ENCODE data around the gene ACSF3.

The ACSF3 gene

DNA sequence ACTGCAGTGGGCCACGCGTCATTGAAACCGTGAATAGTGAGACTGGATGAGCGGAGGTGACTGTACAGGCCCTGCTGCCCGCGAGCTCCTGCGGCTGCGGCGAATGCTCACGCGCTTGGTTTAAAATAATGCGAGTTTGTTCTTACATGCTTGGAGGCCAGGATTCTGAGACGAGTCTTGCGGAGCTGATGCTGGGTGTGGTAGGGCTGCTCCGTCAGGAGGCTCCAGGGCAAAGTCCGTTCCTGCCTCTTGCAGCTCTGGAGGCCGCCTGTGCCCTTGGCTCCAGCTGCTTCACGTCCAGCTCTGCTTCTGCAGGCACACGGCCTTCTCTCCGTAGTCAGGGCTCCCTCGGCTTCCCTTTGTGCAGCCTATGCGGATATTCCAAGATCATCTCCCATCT is 9.5 kb downstream of the ACSF3 start:
- TF ChIP-seq CSDC2 (CRISPR knock-in tag; IDR thresholded peaks at IDR 0.05), result no peak
- TF ChIP-seq OSR1 (CRISPR knock-in tag; IDR thresholded peaks at IDR 0.05), result no peak
- no peak for TF ChIP-seq RARB (CRISPR knock-in tag; IDR thresholded peaks at IDR 0.05)
- no peak for TF ChIP-seq ZNF70 (CRISPR knock-in tag; IDR thresholded peaks at IDR 0.05)
- TF ChIP-seq TOX (CRISPR knock-in tag; IDR thresholded peaks at IDR 0.05; ENCODE audit: borderline replicate concordance), result no peak
- ATAC-seq, result no peak

GRCh38 chr16:89103781-89104180 is 10.1 kb downstream of the ACSF3 start:
- no peak for TF ChIP-seq ZNF565 (CRISPR knock-in tag; conservative IDR thresholded peaks at IDR 0.05; ENCODE audit: low read depth)
- no peak for TF ChIP-seq BACH2 (CRISPR knock-in tag; IDR thresholded peaks at IDR 0.05; ENCODE audit: borderline replicate concordance)
- TF ChIP-seq RARB (CRISPR knock-in tag; IDR thresholded peaks at IDR 0.05), result no peak
- TF ChIP-seq ZFP30 (CRISPR knock-in tag; IDR thresholded peaks at IDR 0.05), result no peak
- TF ChIP-seq ISL1 (CRISPR knock-in tag; IDR thresholded peaks at IDR 0.05), result no peak
- no peak for TF ChIP-seq GLIS3 (CRISPR knock-in tag; IDR thresholded peaks at IDR 0.05)
- no peak for TF ChIP-seq ZNF8 (CRISPR knock-in tag; IDR thresholded peaks at IDR 0.05)
- TF ChIP-seq ESRRG (CRISPR knock-in tag; IDR thresholded peaks at IDR 0.05), result no peak
- TF ChIP-seq, protein P1, sequence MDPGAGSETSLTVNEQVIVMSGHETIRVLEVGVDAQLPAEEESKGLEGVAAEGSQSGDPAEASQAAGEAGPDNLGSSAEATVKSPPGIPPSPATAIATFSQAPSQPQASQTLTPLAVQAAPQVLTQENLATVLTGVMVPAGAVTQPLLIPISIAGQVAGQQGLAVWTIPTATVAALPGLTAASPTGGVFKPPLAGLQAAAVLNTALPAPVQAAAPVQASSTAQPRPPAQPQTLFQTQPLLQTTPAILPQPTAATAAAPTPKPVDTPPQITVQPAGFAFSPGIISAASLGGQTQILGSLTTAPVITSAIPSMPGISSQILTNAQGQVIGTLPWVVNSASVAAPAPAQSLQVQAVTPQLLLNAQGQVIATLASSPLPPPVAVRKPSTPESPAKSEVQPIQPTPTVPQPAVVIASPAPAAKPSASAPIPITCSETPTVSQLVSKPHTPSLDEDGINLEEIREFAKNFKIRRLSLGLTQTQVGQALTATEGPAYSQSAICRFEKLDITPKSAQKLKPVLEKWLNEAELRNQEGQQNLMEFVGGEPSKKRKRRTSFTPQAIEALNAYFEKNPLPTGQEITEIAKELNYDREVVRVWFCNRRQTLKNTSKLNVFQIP (CRISPR knock-in tag; IDR thresholded peaks at IDR 0.05; ENCODE audit: borderline replicate concordance, low read depth), result no peak
- no peak for TF ChIP-seq TOX (CRISPR knock-in tag; IDR thresholded peaks at IDR 0.05; ENCODE audit: borderline replicate concordance)
- TF ChIP-seq OSR1 (CRISPR knock-in tag; IDR thresholded peaks at IDR 0.05), result no peak
- TF ChIP-seq PPARA (CRISPR knock-in tag; IDR thresholded peaks at IDR 0.05; ENCODE audit: borderline replicate concordance), result no peak
- TF ChIP-seq ZC3H10 (CRISPR knock-in tag; IDR thresholded peaks at IDR 0.05), result no peak
- ATAC-seq, result no peak

GRCh38 chr16:89104303-89104702 is 10.7 kb downstream of the ACSF3 start:
- TF ChIP-seq PATZ1 (CRISPR knock-in tag; IDR thresholded peaks at IDR 0.05; ENCODE audit: borderline replicate concordance), result no peak
- no peak for TF ChIP-seq ZNF8 (CRISPR knock-in tag; IDR thresholded peaks at IDR 0.05)
- TF ChIP-seq ISL1 (CRISPR knock-in tag; IDR thresholded peaks at IDR 0.05), result no peak
- no peak for TF ChIP-seq ZFP3 (CRISPR knock-in tag; IDR thresholded peaks at IDR 0.05)
- no peak for ATAC-seq

DNA sequence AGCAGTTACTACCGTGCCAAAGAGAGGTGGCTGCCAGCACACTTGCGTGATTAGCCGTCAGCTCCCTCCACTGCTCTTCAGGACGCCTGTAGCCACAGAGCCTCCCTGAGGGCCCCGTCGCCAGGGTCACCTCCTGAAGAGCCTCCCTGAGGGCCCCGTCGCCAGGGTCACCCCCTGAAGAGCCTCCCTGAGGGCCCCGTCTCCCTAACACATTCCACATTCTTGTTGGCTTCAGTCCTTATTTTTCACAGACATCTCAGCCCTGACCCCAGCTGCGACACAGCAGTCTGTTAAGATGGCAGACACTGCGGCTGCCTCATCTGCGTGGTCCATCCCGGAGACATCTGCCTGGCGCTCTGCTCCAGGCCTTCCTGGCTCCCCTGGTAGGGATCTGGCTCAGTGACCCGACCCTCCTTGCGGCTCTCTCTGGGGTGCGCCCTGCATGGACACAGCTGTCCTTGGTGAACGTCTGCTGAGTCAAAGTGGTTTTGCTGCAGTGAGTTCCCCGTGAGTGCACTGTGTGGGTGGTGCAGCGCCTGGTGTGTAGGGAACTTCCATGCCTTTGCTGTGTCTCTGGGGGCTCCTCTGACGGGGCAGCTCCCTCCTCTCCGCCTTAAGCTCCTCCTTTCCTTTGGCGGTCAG is 11.4 kb downstream of the ACSF3 start:
- no peak for TF ChIP-seq ZNF70 (CRISPR knock-in tag; IDR thresholded peaks at IDR 0.05)
- no peak for ATAC-seq

DNA sequence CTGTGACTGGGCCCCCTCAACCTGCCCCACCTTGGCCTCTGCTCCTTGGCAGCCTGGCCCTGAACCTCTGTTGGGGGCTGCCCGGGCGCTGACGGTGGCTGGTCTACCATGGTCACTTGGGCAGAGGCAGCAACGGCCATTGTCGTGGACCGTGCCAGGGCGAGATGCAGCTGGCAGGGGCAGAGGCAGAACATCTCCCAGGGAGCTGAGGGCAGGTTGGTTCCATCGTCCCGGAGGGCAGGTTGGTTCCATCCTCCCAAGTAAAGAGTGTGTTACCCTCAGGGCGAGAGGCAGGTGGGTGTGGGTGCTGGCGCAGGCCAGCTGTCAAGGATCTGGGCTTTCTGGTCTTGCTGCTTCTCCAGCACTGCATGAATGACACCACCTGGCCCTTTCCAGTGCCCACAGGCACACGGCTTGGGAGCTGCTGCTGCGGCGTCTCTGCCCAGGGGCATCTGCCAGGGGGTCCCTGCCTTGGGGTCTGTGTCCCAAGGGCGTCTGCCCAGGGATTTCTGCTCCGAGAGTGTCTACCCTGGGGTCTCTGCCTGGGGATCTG is 12.0 kb downstream of the ACSF3 start:
- TF ChIP-seq ZNF8 (CRISPR knock-in tag; IDR thresholded peaks at IDR 0.05) (no peak), ARNTL (CRISPR knock-in tag; IDR thresholded peaks at IDR 0.05; ENCODE audit: borderline replicate concordance, low read depth) (no peak), CSRNP3 (CRISPR knock-in tag; IDR thresholded peaks at IDR 0.05) (no peak), SNAI2 (CRISPR knock-in tag; IDR thresholded peaks at IDR 0.05) (no peak), BACH2 (CRISPR knock-in tag; IDR thresholded peaks at IDR 0.05; ENCODE audit: borderline replicate concordance) (no peak), OSR1 (CRISPR knock-in tag; IDR thresholded peaks at IDR 0.05) (no peak), ZFP3 (CRISPR knock-in tag; IDR thresholded peaks at IDR 0.05) (no peak), ISL1 (CRISPR knock-in tag; IDR thresholded peaks at IDR 0.05) (no peak), CSDC2 (CRISPR knock-in tag; IDR thresholded peaks at IDR 0.05) (no peak), TCF4 (CRISPR knock-in tag; IDR thresholded peaks at IDR 0.05; ENCODE audit: borderline replicate concordance) (no peak)
- TF ChIP-seq, protein P1 (CRISPR knock-in tag; IDR thresholded peaks at IDR 0.05; ENCODE audit: borderline replicate concordance, low read depth), result no peak
- no peak for ATAC-seq

All from SK-N-SH treated with all-trans-retinoic acid at 6 μM for 48 hours (cell line).